ENCODE measurements around the gene CCDC30.

Gene CCDC30

DNA sequence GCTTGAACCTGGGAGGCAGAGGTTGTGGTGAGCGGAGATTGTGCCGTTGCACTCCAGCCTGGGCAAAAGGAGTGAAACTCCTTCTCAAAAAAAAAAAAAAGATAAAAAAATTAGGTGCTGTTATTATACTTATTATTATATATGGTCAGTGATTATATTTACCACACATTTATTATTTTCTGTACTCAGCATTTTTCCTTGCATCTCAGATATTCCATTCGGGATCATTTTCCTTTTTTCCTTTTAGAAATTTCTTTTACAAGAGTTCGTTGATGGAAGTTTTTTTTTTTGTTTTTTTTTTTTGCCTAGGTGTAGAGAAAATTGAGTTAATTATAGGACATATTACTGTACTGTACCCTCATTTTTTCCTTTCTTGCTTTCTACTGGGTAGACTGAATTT lies 13.5 kb downstream of the CCDC30 start:
- TF ChIP-seq GATA2 (IDR thresholded peaks at IDR 0.05; ENCODE audit: low read depth, low read length) (no peak), GATA3 (IDR thresholded peaks at IDR 0.05; ENCODE audit: low read depth, low read length) (no peak)

DNA sequence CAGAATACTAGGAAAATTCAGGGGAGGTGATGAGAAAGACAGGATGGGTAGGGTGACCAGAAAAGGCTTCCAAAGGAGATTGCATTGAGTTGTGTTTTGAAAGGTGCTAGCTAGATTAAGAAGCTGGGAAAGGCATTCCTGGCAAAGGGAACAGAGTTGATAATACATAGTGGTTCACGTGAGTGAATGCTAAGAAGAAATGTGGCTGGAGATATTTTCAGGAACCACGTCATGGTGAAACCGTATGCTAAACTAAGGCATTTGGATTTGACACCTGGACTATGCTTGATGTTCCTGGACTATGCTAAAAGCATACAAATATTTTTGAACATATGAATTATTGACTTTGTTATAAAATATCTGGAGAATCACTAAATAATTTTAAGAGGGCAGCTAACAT lies 14.7 kb downstream of the CCDC30 start:
- TF ChIP-seq GATA2 (IDR thresholded peaks at IDR 0.05; ENCODE audit: low read depth, low read length), result no peak
- TF ChIP-seq GATA3 (IDR thresholded peaks at IDR 0.05; ENCODE audit: low read depth, low read length), result no peak

DNA sequence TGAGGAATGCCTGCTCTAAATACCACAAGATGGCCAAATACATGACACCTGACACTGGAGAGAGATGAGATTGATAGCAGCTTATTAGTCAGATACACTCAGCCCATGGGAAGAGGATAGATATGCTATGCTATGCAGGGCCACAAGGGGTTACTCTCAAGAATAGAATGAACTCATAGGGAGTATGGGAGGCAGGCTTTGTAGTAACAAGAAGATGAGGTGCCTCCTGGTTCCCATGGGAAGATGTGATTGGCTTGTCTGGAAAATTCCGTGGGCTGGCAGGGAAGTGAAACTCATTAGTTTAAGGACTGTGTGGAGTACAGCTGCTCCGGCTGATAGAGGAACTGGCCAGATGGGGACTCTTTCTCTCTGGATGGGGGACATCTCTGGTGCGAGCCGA lies 16.5 kb downstream of the CCDC30 start:
- TF ChIP-seq GATA3 (IDR thresholded peaks at IDR 0.05; ENCODE audit: low read depth, low read length) (no peak), GATA2 (IDR thresholded peaks at IDR 0.05; ENCODE audit: low read depth, low read length) (no peak)

DNA sequence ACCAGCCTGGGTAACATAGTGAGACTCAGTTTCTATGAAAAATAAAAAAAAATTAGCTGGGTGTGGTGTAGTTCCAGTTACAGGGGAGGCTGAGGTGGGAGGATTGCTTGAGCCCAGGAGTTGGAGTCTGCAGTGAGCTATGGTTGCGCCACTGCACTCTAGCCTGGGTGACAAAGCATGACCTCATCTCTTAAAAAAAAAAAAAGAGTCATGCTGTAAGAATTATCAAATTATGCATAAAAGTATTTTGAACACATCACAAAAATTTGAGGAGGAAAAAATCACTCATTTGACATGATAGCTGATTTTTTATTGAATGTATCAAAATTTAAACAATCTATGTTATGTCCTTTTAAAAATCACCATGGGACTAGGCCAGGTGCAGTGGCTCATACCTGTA lies 17.8 kb downstream of the CCDC30 start:
- TF ChIP-seq GATA3 (IDR thresholded peaks at IDR 0.05; ENCODE audit: low read depth, low read length) (no peak), GATA2 (IDR thresholded peaks at IDR 0.05; ENCODE audit: low read depth, low read length) (no peak)

DNA sequence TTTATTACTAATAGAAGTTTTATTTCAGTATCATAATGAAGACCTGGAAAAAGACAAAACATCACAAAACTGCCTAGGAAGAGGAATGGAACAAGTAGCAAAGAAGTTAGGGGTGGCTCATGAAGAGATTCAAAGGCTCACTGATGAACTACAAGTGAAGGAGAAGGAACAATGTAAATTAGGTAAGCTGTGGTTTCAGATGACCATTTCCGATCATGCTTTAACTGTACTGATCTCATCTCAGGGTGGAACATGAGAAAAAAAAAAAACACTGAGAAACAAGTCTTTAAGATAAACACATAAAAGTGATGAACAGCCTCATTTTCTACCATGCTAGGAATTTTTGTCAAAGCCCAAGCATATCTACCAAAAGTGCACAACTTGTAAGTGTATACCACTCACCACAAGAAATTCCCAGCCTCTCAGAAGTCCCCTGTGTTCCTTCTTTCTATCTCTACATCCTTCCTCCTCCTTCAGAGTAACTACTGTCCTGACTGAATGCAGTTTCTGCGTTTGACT lies 19.6 kb downstream of the CCDC30 start:
- TF ChIP-seq GATA3 (IDR thresholded peaks at IDR 0.05; ENCODE audit: low read depth, low read length) (no peak), GATA2 (IDR thresholded peaks at IDR 0.05; ENCODE audit: low read depth, low read length) (no peak)

DNA sequence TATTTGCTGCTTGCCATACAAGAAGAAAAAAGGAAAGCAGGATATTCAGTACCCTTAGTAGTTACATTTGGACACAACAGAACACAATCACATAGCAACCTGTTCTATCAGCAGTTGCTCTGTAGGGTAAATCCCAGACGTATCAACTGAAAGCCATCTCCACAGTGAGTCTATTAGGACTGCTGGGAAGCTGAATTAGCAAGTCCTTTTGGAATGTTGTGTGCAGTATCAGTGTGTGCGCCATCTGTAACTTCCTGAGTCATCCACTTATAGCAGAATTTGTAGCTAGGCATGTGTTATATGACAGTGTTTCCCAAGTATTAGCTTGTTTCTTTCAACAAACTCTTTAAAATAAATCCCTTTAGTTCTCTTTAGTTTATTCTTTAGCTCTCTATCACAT lies 21.3 kb downstream of the CCDC30 start:
- no peak for TF ChIP-seq GATA3 (IDR thresholded peaks at IDR 0.05; ENCODE audit: low read depth, low read length)
- TF ChIP-seq GATA2 (IDR thresholded peaks at IDR 0.05; ENCODE audit: low read depth, low read length), result no peak

DNA sequence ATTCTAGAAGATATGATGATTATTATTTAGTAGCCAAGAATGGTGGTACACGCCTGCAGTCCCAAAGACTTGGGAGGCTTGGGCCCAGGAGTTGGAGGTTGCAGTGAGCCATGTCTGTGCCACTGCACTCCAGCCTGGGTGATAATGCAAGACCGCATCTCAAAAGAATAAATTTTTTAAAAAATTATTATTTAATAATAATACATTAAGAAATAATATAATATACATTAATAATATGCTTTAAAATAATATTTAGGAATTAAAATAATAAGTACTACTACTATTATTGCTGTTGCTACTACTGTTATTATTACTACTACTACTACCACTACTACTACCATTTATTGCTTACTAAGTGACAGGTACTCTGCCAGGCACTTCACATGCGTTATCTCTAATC lies 27.2 kb downstream of the CCDC30 start:
- no peak for TF ChIP-seq GATA2 (IDR thresholded peaks at IDR 0.05; ENCODE audit: low read depth, low read length)
- no peak for TF ChIP-seq GATA3 (IDR thresholded peaks at IDR 0.05; ENCODE audit: low read depth, low read length)

DNA sequence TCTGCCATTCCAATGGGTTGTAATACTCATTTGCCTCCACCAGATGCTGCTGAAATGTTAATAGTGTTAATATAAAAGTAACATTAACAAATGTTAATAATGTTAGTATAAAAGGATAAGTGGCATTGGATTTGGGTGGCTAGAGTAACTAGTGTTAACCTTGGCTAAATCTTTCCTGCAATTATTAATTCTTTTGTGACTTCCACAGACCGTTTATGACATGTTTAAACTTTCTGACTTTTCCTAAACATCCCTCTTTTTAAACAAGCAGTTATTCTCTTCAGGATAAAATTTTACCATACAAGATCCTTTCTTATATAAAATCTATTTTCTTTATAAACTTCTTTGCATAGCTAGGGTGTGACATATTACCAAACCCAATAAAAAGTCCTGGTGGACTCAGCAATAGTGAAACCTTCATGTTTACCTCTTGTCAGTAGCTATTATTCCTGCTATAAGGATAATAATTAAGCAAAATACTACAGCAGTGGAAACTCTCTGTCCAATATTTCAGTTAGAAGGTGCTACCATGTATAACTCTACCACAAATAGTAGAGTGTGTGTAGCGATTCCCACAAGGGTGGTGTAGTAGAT lies 41.5 kb downstream of the CCDC30 start:
- no peak for TF ChIP-seq GATA3 (IDR thresholded peaks at IDR 0.05; ENCODE audit: low read depth, low read length)
- no peak for TF ChIP-seq GATA2 (IDR thresholded peaks at IDR 0.05; ENCODE audit: low read depth, low read length)

DNA sequence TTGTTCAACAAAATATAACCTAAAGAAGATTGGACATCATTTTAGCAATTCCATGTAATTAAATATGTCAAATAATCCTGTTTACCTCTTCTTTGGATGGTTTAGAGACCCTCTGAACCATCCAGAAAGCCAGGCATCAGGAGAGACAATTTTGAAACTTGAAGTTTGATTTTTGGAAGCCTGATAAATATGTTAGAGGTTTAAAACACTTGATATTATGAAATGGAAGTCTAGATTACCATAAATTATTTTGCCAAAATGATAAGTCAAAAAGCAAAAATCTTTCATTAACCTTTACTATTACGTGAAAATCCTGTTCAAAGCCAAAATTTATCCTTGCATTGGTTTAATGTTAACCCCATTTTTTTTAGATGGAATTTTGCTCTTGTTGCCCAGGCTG lies 43.5 kb downstream of the CCDC30 start:
- TF ChIP-seq GATA2 (IDR thresholded peaks at IDR 0.05; ENCODE audit: low read depth, low read length) (no peak), GATA3 (IDR thresholded peaks at IDR 0.05; ENCODE audit: low read depth, low read length) (no peak)

DNA sequence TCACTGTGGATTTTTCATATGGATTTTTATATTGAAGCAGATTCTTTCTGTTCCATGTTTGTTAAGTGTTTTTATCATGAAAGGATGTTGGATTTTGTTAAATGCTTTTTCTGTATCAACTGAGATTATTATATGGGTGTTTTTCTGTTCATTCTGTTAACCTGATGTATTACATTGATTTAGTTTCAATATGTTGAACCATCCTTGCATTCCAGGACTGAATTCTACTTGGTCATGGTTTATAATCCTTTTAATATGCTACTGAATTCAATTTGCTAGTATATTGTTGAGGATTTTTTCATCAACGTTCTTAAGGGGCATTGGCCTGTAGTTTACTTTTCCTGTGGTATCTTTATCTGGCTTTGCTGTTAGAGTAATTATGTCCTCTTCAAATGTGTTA lies 55.8 kb downstream of the CCDC30 start:
- TF ChIP-seq GATA3 (IDR thresholded peaks at IDR 0.05; ENCODE audit: low read depth, low read length), result no peak
- TF ChIP-seq GATA2 (IDR thresholded peaks at IDR 0.05; ENCODE audit: low read depth, low read length), result no peak

DNA sequence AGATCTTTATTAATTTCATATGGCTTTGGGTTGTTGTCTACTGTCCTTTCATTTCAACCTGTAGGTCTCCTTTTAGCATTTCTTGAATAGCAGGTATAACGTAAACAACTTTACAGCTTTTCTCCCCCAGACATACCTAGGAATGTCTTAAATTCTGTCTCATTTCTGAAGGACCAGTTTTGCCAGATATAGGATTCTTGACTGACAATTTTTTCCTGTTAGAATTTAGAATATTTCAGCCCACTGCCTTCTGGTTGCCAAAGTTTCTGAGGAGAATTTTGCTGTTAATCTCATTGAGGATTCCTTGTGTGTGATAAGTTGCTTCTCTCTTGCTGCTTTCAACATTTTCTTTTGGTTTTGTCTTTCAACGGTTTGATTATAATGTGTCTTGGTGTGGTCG lies 60.1 kb downstream of the CCDC30 start:
- TF ChIP-seq GATA3 (IDR thresholded peaks at IDR 0.05; ENCODE audit: low read depth, low read length) (no peak), GATA2 (IDR thresholded peaks at IDR 0.05; ENCODE audit: low read depth, low read length) (no peak)

DNA sequence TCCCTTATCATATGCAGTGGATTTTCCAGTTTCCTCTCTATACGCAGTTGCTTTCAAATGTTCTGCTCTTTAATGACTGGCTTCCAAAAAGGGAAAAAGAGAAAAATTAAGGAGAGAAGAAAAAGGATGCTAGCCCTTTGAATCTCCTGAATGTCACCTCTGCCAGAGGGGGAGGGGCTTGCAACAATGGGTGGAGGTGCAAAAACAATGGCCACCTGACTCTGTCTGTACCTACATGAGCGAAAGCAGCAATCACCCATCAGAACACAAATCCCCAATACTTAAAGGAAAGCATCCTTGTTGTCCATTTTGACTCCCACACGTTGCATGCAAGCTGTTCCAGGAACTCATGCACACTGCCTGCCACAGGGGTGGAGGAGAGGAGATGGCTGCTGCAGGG lies 61.2 kb downstream of the CCDC30 start:
- TF ChIP-seq GATA3 (IDR thresholded peaks at IDR 0.05; ENCODE audit: low read depth, low read length), result no peak
- TF ChIP-seq GATA2 (IDR thresholded peaks at IDR 0.05; ENCODE audit: low read depth, low read length), result no peak

DNA sequence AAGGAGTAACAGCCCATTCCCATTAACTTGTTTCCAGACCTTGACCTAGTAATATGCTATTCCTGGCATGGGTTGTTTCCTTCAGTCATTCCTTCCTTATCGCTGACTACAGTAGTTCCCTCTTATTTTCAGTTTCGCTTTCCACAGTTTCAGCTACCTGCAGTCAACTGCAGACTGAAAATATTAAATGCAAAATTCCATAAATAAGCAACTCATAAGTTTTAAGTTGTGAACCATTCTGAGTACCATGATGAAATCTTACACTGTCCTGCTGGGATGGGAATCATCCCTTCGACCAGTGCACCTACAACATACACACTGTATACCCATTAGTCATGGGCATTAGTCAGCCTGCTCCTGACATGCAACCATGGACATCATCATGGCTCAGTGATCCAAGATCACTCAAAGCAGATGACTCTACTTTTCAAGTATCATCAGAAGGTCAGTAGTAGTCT lies 66.7 kb downstream of the CCDC30 start:
- TF ChIP-seq GATA2 (IDR thresholded peaks at IDR 0.05; ENCODE audit: low read depth, low read length) (no peak), GATA3 (IDR thresholded peaks at IDR 0.05; ENCODE audit: low read depth, low read length) (no peak)

DNA sequence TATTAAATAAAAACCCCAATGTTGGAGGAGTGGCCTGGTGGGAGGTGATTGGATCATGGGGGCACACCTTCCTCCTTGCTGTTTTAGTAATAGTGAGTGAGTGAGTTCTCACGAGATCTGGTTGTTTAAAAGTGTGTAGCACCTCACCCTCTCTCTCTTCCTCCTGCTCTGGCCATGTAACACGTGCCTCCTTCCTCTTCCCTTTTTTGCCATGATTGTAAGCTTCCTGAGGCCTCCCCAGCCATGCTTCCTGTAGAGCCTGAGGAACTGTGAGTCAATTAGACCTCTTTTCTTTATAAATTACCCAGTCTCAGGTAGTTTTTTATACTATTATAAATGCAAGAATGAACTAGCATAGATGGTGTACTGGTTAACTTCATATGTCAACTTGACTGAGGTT lies 68.0 kb downstream of the CCDC30 start:
- no peak for TF ChIP-seq GATA2 (IDR thresholded peaks at IDR 0.05; ENCODE audit: low read depth, low read length)
- no peak for TF ChIP-seq GATA3 (IDR thresholded peaks at IDR 0.05; ENCODE audit: low read depth, low read length)

DNA sequence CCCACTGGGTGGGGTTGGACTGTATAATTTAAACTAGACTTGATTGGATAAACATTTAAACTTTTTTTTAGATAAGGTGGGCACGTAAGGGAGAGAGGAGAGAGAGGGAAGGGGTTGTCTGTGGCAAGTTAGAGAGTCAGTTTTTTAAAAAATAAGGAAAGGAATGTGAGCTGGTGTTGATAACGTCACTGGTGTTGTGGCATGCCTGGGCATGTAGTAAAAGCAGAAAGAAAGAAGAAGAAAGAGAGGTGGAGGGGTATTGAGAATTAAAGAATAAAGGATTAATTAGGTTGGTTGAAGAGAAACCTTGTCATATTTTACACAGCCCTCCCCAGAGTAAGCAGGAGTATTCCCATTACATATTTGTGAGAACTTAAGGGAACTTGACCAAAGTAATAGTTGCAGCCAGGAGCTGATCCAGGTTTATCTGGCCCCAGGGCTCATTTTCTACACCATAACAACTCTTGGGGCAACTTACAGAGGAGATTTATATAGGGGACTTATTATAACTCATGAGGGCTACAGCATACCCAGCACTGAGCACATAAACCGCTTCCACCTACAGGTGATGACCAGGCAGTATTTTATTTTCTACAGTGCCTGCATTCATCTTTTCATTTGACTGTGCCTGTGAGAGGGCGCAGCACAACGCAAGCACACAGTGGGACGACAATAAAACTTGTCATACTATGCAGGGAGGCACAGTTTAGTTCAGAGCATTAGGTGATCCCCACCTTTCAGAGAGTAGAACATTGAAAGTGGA lies 70.2 kb downstream of the CCDC30 start:
- TF ChIP-seq GATA3 (IDR thresholded peaks at IDR 0.05; ENCODE audit: low read depth, low read length) (no peak), GATA2 (IDR thresholded peaks at IDR 0.05; ENCODE audit: low read depth, low read length) (no peak)

Data from SH-SY5Y (cell line).